NK-92 treated with Interleukin-12 subunit alpha and Interleukin-12 subunit beta, amount 100 ng/mL, for 24 hours (cell line): ENCODE measurements around the gene B4GALNT1.
"Not testable (repeated sequence)": the region's sequence is repeated elsewhere in the genome, so short reads cannot be mapped to it uniquely, and the experiment has no call there.

ENCODE experiments used
- DNase-seq: peaks from one replicate; lab custom pipeline; 2025; lab: John Stamatoyannopoulos, UW

Gene B4GALNT1

GRCh38 chr12:57609101-57609780 is 23.8 kb downstream of the B4GALNT1 start:
- no peak for DNase-seq

- no peak for DNase-seq
These were observed 24.9 kb downstream of the B4GALNT1 start for GRCh38 chr12:57607958-57608663.

- DNase-seq = no peak
These were observed 26.2 kb downstream of the B4GALNT1 start for GRCh38 chr12:57606821-57607220.

- no peak for DNase-seq
These were observed 26.6 kb downstream of the B4GALNT1 start for GRCh38 chr12:57606399-57606798.

GRCh38 chr12:57605811-57606311 is 27.1 kb downstream of the B4GALNT1 start:
- DNase-seq = no peak

GRCh38 chr12:57604992-57605810 is 27.8 kb downstream of the B4GALNT1 start:
- DNase-seq = no peak

GRCh38 chr12:57604454-57604991 is 28.5 kb downstream of the B4GALNT1 start, which contains the start of gene DTX3:
TSS of gene DTX3 (plus strand) at chr12:57604824. CDS start at chr12:57606518, 1,694 bp downstream.
- DNase-seq = peak; percentile 6

- no peak for DNase-seq
These were observed 29.1 kb downstream of the B4GALNT1 start for GRCh38 chr12:57603815-57604453.

- no peak for DNase-seq
These were observed 29.7 kb downstream of the B4GALNT1 start for GRCh38 chr12:57603324-57603723.

- no peak for DNase-seq
These were observed 30.5 kb downstream of the B4GALNT1 start for GRCh38 chr12:57602544-57602943.

- no peak for DNase-seq
These were observed 32.6 kb downstream of the B4GALNT1 start for GRCh38 chr12:57600395-57600794.

GRCh38 chr12:57593187-57593586 is 39.8 kb downstream of the B4GALNT1 start:
- DNase-seq = no peak

- DNase-seq = no peak
These were observed 40.3 kb downstream of the B4GALNT1 start for GRCh38 chr12:57592551-57593165.

- no peak for DNase-seq
These were observed 41.1 kb downstream of the B4GALNT1 start for GRCh38 chr12:57591782-57592325.

- peak; percentile 69 for DNase-seq
These were observed 41.9 kb downstream of the B4GALNT1 start, which contains the start of gene PIP4K2C for GRCh38 chr12:57590864-57591781. TSS of gene PIP4K2C (plus strand) at chr12:57591192. CDS start at chr12:57591290, 98 bp downstream.

GRCh38 chr12:57590479-57590863 is 42.5 kb downstream of the B4GALNT1 start:
- no peak for DNase-seq

- not testable (repeated sequence) for DNase-seq
These were observed 43.9 kb downstream of the B4GALNT1 start for GRCh38 chr12:57588951-57589610.

- DNase-seq = no peak
These were observed 46.1 kb downstream of the B4GALNT1 start for GRCh38 chr12:57586832-57587429.

GRCh38 chr12:57586128-57586527 is 46.9 kb downstream of the B4GALNT1 start:
- no peak for DNase-seq
